GM19193 (cell line): ENCODE results near the gene ITPKC.

ENCODE experiments used
- POLR2A ChIP-seq: IDR thresholded peaks from 4 replicates; pipeline ENCODE4 v1.6.1; 2011; ENCODE audit not compliant: insufficient read depth, insufficient read length; ENCODE audit errors: extremely low read depth

Gene ITPKC

DNA sequence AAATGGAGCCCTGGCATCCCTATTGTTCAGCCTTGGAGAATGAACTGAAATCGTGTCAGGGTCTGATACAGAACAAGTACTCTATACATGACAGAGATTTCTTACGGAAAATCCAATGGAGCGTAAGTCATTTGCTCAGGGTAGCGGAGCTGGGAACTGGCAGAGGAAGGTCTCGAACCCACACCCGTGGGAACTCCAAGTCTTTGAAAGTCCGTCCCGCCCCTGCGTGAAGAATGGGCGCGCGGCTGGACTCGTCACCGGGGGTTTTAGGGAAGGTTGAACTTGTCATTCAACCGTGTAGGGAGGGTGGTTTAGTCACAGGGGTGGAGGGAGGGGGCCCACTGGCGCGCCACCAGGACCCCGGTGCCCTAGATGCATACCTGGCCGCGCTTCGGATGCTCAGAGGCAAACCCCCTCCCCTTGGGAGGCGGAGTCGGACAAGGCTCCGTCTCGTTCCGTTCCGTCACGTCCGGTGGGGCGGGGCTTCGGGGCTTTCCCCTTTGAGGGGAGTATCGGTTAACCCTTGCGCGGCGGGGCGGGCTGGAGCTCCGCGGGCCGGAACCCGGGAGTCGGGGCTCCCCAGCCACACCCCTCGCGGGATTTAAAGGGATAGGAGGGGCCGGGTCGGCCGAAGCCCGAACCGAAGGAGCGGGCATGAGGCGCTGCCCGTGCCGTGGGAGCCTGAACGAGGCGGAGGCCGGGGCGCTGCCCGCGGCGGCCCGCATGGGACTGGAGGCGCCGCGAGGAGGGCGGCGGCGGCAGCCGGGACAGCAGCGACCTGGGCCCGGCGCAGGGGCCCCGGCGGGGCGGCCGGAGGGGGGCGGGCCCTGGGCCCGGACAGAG lies at the start of gene ITPKC, which contains the start of gene COQ8B:
ITPKC (plus strand) TSS at position 631 of the 843 bp plus-strand sequence; CDS start at position 655, 24 bp downstream.
COQ8B (minus strand) TSS at position 405 of the 843 bp plus-strand sequence. CDS start 2,254 bp downstream, outside the sequence.
- no peak for TF ChIP-seq POLR2A

- no peak for TF ChIP-seq POLR2A
Observed at GRCh38 chr19:40667602-40668001, 49.3 kb upstream of the ITPKC start.

DNA sequence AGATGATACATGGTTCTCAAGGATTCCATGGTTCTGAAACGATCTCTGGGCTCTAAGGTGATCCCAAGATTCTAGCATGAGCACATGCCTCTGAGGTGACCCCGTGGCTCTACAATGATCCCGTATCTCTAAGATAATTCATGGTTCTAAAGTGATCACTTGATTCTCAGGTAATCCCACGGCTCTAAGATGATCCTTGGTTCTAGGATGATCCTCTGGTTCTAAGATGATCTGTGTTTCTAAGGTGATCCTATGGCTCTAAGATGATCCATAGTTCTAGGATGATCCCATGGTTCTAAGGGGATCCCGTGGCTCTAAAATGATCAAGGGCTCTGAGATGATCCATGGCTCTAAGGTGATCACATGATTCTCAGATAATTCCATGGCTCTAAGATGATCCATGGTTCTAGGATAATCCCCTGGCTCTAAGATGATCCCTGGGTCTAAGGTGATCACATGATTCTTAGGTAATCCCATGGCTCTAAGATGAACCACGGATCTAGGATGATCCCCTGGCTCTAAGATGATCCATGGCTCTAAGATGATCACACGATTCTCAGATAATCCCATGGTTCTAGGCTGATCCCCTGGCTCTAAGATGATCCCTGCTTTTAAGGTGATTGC lies 47.8 kb upstream of the ITPKC start:
- no peak for TF ChIP-seq POLR2A

- TF ChIP-seq POLR2A, result no peak
Observed at GRCh38 chr19:40671404-40671803, 45.5 kb upstream of the ITPKC start.

GRCh38 chr19:40672038-40672437 lies 44.9 kb upstream of the ITPKC start:
- TF ChIP-seq POLR2A, result no peak

GRCh38 chr19:40672573-40673299 lies 44.2 kb upstream of the ITPKC start:
- TF ChIP-seq POLR2A, result no peak

DNA sequence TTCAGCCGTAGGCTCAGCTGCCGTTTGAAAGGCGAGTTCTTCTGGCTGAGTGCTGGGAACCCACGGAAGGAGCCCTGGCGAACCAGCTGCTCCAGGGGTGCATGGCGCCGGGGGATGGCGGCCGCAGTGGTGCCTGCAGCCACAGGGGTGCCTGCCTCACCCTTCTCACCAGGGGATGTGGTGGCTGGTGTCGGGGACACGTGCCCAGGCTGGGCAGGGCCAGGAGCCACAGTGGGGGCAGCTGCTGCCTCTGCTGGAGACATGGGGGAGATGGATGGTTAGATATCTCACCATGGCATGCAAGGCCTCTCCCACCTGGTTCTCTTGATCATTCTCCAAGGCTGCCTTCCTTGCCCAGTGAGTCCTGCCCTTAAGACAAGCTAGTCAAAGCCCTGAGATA lies 43.5 kb upstream of the ITPKC start:
- TF ChIP-seq POLR2A, result no peak

- no peak for TF ChIP-seq POLR2A
Observed at GRCh38 chr19:40674291-40674690, 42.6 kb upstream of the ITPKC start.

DNA sequence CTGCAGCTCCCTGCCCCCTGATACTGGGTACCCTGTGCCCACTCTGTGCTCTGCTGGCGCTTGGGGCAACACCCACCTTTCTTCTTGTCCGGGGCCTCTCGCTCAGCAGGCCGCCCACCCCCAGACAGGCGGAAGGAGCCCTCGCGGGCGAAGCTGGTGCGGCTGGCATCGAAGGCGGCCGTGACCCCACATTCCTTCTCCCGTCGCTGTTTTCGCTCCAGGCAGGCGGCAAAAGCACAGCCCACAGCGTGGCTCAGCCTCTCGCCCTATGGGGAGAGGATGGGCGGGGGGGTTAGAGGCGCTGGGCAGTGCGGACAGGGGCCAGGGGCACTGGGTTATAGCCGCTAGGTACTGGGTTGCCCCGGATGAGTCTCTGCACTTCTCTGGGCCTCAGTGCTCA lies 39.8 kb upstream of the ITPKC start:
- no peak for TF ChIP-seq POLR2A

GRCh38 chr19:40681039-40681438 lies 35.9 kb upstream of the ITPKC start:
- no peak for TF ChIP-seq POLR2A

GRCh38 chr19:40682431-40682964 lies 34.4 kb upstream of the ITPKC start:
- no peak for TF ChIP-seq POLR2A

GRCh38 chr19:40683437-40683836 lies 33.5 kb upstream of the ITPKC start:
- no peak for TF ChIP-seq POLR2A

GRCh38 chr19:40684280-40684679 lies 32.6 kb upstream of the ITPKC start:
- no peak for TF ChIP-seq POLR2A

GRCh38 chr19:40685016-40685526 lies 31.8 kb upstream of the ITPKC start:
- TF ChIP-seq POLR2A, result no peak

DNA sequence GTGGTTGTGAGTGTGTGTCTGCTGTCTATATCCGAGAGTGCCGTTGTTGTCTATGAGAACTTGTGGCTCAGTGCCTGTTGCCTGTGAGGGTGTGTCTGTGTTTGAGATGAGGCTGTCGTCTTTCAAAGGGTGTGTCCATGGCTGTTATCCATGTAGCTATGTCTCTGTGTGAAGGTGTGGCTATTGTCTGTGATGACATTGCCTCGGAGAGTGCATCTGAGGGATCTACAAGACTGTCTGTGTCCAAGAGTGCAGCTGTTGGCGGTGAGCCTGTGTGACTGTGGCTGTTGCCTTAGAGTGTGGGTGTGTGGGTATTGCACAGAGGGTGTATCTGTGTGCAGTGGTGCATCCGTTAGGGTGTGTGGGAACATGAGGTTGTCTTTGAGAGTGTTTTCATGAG lies 31.3 kb upstream of the ITPKC start:
- no peak for TF ChIP-seq POLR2A
